Measurements from ENCODE around the gene CDH4.
"Not testable (repeated sequence)": the region's sequence is repeated elsewhere in the genome, so short reads cannot be mapped to it uniquely, and the experiment has no call there.

Gene CDH4

GRCh38 chr20:61253640-61254511 lies 1.8 kb downstream of the CDH4 start:
- no peak for DNase-seq

- DNase-seq, result no peak
These were observed 3.0 kb downstream of the CDH4 start for GRCh38 chr20:61254881-61255626.

GRCh38 chr20:61256365-61256764 lies 4.3 kb downstream of the CDH4 start:
- no peak for DNase-seq

- no peak for DNase-seq
These were observed 4.8 kb downstream of the CDH4 start for GRCh38 chr20:61256824-61257223.

- no peak for DNase-seq
These were observed 5.5 kb downstream of the CDH4 start for GRCh38 chr20:61257611-61258010.

GRCh38 chr20:61259741-61260140 lies 7.7 kb downstream of the CDH4 start:
- DNase-seq, result no peak

GRCh38 chr20:61260905-61261304 lies 8.8 kb downstream of the CDH4 start:
- no peak for DNase-seq

GRCh38 chr20:61262036-61262435 lies 10.0 kb downstream of the CDH4 start:
- DNase-seq, result no peak

- no peak for DNase-seq
These were observed 10.5 kb downstream of the CDH4 start for GRCh38 chr20:61262514-61262913.

GRCh38 chr20:61263084-61263695 lies 11.1 kb downstream of the CDH4 start:
- peak; percentile 1 for DNase-seq

GRCh38 chr20:61263938-61264337 lies 11.9 kb downstream of the CDH4 start:
- DNase-seq, result no peak

- DNase-seq, result no peak
These were observed 15.2 kb downstream of the CDH4 start for GRCh38 chr20:61267241-61267640.

- no peak for DNase-seq
These were observed 16.0 kb downstream of the CDH4 start for GRCh38 chr20:61268024-61268423.

GRCh38 chr20:61271312-61272231 lies 19.5 kb downstream of the CDH4 start:
- DNase-seq, result no peak

GRCh38 chr20:61273024-61273423 lies 21.0 kb downstream of the CDH4 start:
- DNase-seq, result not testable (repeated sequence)

GRCh38 chr20:61273666-61274065 lies 21.6 kb downstream of the CDH4 start:
- not testable (repeated sequence) for DNase-seq

- DNase-seq, result no peak
These were observed 22.3 kb downstream of the CDH4 start for GRCh38 chr20:61274326-61274725.

- no peak for DNase-seq
These were observed 26.2 kb downstream of the CDH4 start for GRCh38 chr20:61278296-61278695.

- no peak for DNase-seq
These were observed 27.6 kb downstream of the CDH4 start for GRCh38 chr20:61279621-61280150.

GRCh38 chr20:61280217-61280980 lies 28.3 kb downstream of the CDH4 start:
- DNase-seq, result no peak

- DNase-seq, result no peak
These were observed 29.3 kb downstream of the CDH4 start for GRCh38 chr20:61281286-61281795.

All from NCI-H774 (cell line).